Activated CD4-positive, alpha-beta T cell treated with anti-CD3 and anti-CD28 coated beads for 4 hours (primary cell): ENCODE measurements around the gene NCK2.
"Not testable (repeated sequence)": the region's sequence is repeated elsewhere in the genome, so short reads cannot be mapped to it uniquely, and the experiment has no call there.

Experiments
- DNase-seq, 2 donors: peaks; one replicate each; pipeline ENCODE4 v3.0.0-alpha.2; 2020

The NCK2 gene

GRCh38 chr2:105879106-105879802 is 134.5 kb downstream of the NCK2 start:
- no peak for DNase-seq

GRCh38 chr2:105879803-105880300 is 135.1 kb downstream of the NCK2 start:
- DNase-seq, result no peak

- no peak for DNase-seq
Measured at GRCh38 chr2:105880637-105881036, 135.9 kb downstream of the NCK2 start.

- DNase-seq, result no peak
Measured at GRCh38 chr2:105881286-105882136, 136.8 kb downstream of the NCK2 start.

- no peak for DNase-seq
Measured at GRCh38 chr2:105882341-105882740, 137.6 kb downstream of the NCK2 start.

GRCh38 chr2:105882920-105883435 is 138.3 kb downstream of the NCK2 start:
- no peak for DNase-seq

- no peak for DNase-seq
Measured at GRCh38 chr2:105883911-105884694, 139.4 kb downstream of the NCK2 start.

GRCh38 chr2:105885456-105885855 is 140.7 kb downstream of the NCK2 start:
- no peak for DNase-seq

GRCh38 chr2:105886029-105886454 is 141.3 kb downstream of the NCK2 start:
- DNase-seq, result no peak

GRCh38 chr2:105886687-105887086 is 142.0 kb downstream of the NCK2 start:
- DNase-seq, result no peak

- DNase-seq, result no peak
Measured at GRCh38 chr2:105887256-105887655, 142.5 kb downstream of the NCK2 start.

GRCh38 chr2:105888625-105889024 is 143.9 kb downstream of the NCK2 start:
- DNase-seq, result no peak

GRCh38 chr2:105889046-105889445 is 144.3 kb downstream of the NCK2 start:
- no peak for DNase-seq

GRCh38 chr2:105890111-105890510 is 145.4 kb downstream of the NCK2 start:
- DNase-seq, result no peak

- no peak for DNase-seq
Measured at GRCh38 chr2:105890856-105891255, 146.1 kb downstream of the NCK2 start.

GRCh38 chr2:105893011-105893995 is 148.6 kb downstream of the NCK2 start:
- no peak for DNase-seq

GRCh38 chr2:105894327-105894944 is 149.7 kb downstream of the NCK2 start:
- no peak for DNase-seq

GRCh38 chr2:105895990-105896764 is 151.5 kb downstream of the NCK2 start:
- no peak for DNase-seq

GRCh38 chr2:105896765-105897163 is 152.1 kb downstream of the NCK2 start:
- DNase-seq, result no peak

GRCh38 chr2:105897694-105898093 is 153.0 kb downstream of the NCK2 start:
- not testable (repeated sequence) for DNase-seq
